HG03575 (cell line): Measurements from ENCODE around the gene CATSPER1.

Source experiments
- ATAC-seq: cut with Tn5 transposase; IDR thresholded peaks from one replicate; pipeline ENCODE4 v1.9.1; 2021; ENCODE audit not compliant: unreplicated experiment, insufficient number of reproducible peaks, low FRiP score; ENCODE audit errors: extremely low read depth

CATSPER1 gene

GRCh38 chr11:65979261-65979759 lies 47.0 kb downstream of the CATSPER1 start:
- no peak for ATAC-seq

- no peak for ATAC-seq
These were observed 47.7 kb downstream of the CATSPER1 start for GRCh38 chr11:65978391-65979238.

- no peak for ATAC-seq
These were observed 48.5 kb downstream of the CATSPER1 start for GRCh38 chr11:65977621-65978390.

GRCh38 chr11:65976216-65977176 lies 49.8 kb downstream of the CATSPER1 start:
- no peak for ATAC-seq

GRCh38 chr11:65975771-65976170 lies 50.5 kb downstream of the CATSPER1 start:
- no peak for ATAC-seq

- no peak for ATAC-seq
These were observed 52.7 kb downstream of the CATSPER1 start for GRCh38 chr11:65973439-65974110.

GRCh38 chr11:65972116-65972515 lies 54.2 kb downstream of the CATSPER1 start:
- ATAC-seq, result no peak

GRCh38 chr11:65968600-65969482 lies 57.4 kb downstream of the CATSPER1 start:
- ATAC-seq, result no peak

GRCh38 chr11:65967329-65967934 lies 58.8 kb downstream of the CATSPER1 start:
- ATAC-seq, result no peak
